Measurements from ENCODE around the gene FARP1. TPM values are rescaled to one million over a fixed set of nuclear protein-coding genes. Genes with fewer than 3 reads are reported as not detected.

Gene FARP1
- total and polyA plus RNA-seq, 10 of the 15 experiments (the other 5 are each of a cell fraction or from before 2014, with no cell fraction given), result 0.17 to 6.9 (median 0.68) TPM

- H3K4me3 ChIP-seq, result no peak overlapping the region
- ATAC-seq, result no peak
- H3K9me3 ChIP-seq (replicated peaks; ENCODE audit: control insufficient read depth, insufficient read depth, low read length), result no peaks in the 10 kb centered on the region
- BruUV-seq (replicated peaks), result no TSS peak
- FAIRE-seq, result no peak
- RAD21 ChIA-PET (ENCODE audit: unreplicated experiment), result no interaction called here
- TF ChIP-seq CHD4 (IDR thresholded peaks at IDR 0.05) (no peak), RFX5 (IDR thresholded peaks at IDR 0.05; ENCODE audit: low read depth, low read length) (no peak), SRF (IDR thresholded peaks at IDR 0.05; ENCODE audit: low read depth in 2 of 2, low read length in 2 of 2) (no peak), YY1 (IDR thresholded peaks at IDR 0.05; ENCODE audit: low read depth, low read length) (no peak), MYB (IDR thresholded peaks at IDR 0.05; ENCODE audit: borderline replicate concordance, low read depth, low read length) (no peak), SMAD1 (IDR thresholded peaks at IDR 0.05; ENCODE audit: low read depth, partially characterized antibody) (no peak), SUPT20H (IDR thresholded peaks at IDR 0.05; ENCODE audit: borderline replicate concordance, control insufficient read depth, low read depth, low read length) (no peak), IRF3 (IDR thresholded peaks at IDR 0.05) (no peak)
- TF ChIP-seq, protein P1, sequence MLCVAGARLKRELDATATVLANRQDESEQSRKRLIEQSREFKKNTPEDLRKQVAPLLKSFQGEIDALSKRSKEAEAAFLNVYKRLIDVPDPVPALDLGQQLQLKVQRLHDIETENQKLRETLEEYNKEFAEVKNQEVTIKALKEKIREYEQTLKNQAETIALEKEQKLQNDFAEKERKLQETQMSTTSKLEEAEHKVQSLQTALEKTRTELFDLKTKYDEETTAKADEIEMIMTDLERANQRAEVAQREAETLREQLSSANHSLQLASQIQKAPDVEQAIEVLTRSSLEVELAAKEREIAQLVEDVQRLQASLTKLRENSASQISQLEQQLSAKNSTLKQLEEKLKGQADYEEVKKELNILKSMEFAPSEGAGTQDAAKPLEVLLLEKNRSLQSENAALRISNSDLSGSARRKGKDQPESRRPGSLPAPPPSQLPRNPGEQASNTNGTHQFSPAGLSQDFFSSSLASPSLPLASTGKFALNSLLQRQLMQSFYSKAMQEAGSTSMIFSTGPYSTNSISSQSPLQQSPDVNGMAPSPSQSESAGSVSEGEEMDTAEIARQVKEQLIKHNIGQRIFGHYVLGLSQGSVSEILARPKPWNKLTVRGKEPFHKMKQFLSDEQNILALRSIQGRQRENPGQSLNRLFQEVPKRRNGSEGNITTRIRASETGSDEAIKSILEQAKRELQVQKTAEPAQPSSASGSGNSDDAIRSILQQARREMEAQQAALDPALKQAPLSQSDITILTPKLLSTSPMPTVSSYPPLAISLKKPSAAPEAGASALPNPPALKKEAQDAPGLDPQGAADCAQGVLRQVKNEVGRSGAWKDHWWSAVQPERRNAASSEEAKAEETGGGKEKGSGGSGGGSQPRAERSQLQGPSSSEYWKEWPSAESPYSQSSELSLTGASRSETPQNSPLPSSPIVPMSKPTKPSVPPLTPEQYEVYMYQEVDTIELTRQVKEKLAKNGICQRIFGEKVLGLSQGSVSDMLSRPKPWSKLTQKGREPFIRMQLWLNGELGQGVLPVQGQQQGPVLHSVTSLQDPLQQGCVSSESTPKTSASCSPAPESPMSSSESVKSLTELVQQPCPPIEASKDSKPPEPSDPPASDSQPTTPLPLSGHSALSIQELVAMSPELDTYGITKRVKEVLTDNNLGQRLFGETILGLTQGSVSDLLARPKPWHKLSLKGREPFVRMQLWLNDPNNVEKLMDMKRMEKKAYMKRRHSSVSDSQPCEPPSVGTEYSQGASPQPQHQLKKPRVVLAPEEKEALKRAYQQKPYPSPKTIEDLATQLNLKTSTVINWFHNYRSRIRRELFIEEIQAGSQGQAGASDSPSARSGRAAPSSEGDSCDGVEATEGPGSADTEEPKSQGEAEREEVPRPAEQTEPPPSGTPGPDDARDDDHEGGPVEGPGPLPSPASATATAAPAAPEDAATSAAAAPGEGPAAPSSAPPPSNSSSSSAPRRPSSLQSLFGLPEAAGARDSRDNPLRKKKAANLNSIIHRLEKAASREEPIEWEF (IDR thresholded peaks at IDR 0.05; ENCODE audit: insufficient replicate concordance, low read depth, low read length), result no peak
- TF ChIP-seq, protein P2, sequence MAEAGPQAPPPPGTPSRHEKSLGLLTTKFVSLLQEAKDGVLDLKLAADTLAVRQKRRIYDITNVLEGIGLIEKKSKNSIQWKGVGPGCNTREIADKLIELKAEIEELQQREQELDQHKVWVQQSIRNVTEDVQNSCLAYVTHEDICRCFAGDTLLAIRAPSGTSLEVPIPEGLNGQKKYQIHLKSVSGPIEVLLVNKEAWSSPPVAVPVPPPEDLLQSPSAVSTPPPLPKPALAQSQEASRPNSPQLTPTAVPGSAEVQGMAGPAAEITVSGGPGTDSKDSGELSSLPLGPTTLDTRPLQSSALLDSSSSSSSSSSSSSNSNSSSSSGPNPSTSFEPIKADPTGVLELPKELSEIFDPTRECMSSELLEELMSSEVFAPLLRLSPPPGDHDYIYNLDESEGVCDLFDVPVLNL (IDR thresholded peaks at IDR 0.05; ENCODE audit: low read depth, low read length), result no peak
- H3K9ac ChIP-seq (ENCODE audit: control insufficient read depth, insufficient read depth, low read length), result no peak overlapping the region
- CTCF ChIA-PET, result no interaction called here
- no peaks in the 10 kb centered on the region for H3K27me3 ChIP-seq (replicated peaks in 1 of 2; ENCODE audit: control insufficient read depth in 2 of 2, insufficient read depth in 2 of 2, low read length in 1 of 2)
- intact Hi-C loops (cut with micrococcal nuclease; ENCODE audit: unreplicated experiment) (no loop called here), in situ Hi-C loops (cut with MboI) (no loop called here)
- H3K79me2 ChIP-seq (ENCODE audit: control insufficient read depth, insufficient read depth, low read length), result no peaks in the 10 kb centered on the region
- DNase-seq (ENCODE audit: low read depth, low spot score), result no peak
- H4K20me1 ChIP-seq (ENCODE audit: control insufficient read depth, insufficient read depth), result no peaks in the 10 kb centered on the region
- no peak overlapping the region for H3K27ac ChIP-seq (ENCODE audit: control insufficient read depth, insufficient read depth)
- WGBS (ENCODE audit: insufficient coverage, insufficient replicate concordance, low lambda C conversion rate, missing lambda C conversion rate), result 0% methylated on average over 2 of the region's 2 CpGs
- POLR2A ChIA-PET, result no interaction called here
- no peak overlapping the region for H2AFZ ChIP-seq (ENCODE audit: control insufficient read depth, low read depth, low read length)
- no peaks in the 10 kb centered on the region for H3K4me1 ChIP-seq (ENCODE audit: control insufficient read depth, insufficient read depth, low read length)
- H3K4me2 ChIP-seq (ENCODE audit: control insufficient read depth, insufficient read depth), result no peak overlapping the region
- SMC1A ChIA-PET (ENCODE audit: uncharacterized antibody, unreplicated experiment), result no interaction called here
- H3K36me3 ChIP-seq (ENCODE audit: control insufficient read depth in 2 of 2, insufficient read depth in 2 of 2, low read length in 1 of 2), result no peaks in the 10 kb centered on the region
Measured at GRCh38 chr13:98310485-98311199, 167.7 kb downstream of the FARP1 start.
